Hepatocyte (in vitro differentiated cells): ENCODE measurements around the gene MEI4.

Experiments used
- EZH2 ChIP-seq: fragments of 200-600 bp; sonication (generic); IDR thresholded peaks from 2 replicates; pipeline ENCODE4 v1.6.1; 2016; ENCODE audit warnings: antibody characterized with exemption, mild to moderate bottlenecking, borderline replicate concordance
- TF ChIP-seq, protein P1 (sequence below): fragments of 200-600 bp; sonication (generic); IDR thresholded peaks from 2 replicates; pipeline ENCODE4 v1.5.1; 2016; ENCODE audit warnings: antibody characterized with exemption, mild to moderate bottlenecking; ENCODE audit not compliant: poor library complexity

DNA sequence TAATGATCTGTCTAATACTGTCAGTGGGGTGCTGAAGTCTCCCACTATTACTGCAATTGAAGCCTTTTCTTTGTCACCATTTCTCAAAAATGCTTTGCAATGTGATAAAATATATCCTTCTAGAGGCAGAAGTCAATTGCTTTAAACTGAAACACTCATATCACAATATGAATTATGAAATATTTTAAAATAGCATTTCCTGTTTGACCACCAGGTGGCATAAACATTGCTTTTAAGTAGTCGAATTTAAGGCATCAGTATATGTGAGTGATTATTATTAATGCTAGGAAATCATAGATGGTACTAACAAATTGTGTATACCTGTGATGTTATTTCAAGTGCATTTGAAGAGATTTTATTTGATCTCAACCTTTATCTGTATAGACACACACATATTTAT, 87.5 kb downstream of the MEI4 start:
- TF ChIP-seq EZH2, result no peak
- TF ChIP-seq, protein P1, sequence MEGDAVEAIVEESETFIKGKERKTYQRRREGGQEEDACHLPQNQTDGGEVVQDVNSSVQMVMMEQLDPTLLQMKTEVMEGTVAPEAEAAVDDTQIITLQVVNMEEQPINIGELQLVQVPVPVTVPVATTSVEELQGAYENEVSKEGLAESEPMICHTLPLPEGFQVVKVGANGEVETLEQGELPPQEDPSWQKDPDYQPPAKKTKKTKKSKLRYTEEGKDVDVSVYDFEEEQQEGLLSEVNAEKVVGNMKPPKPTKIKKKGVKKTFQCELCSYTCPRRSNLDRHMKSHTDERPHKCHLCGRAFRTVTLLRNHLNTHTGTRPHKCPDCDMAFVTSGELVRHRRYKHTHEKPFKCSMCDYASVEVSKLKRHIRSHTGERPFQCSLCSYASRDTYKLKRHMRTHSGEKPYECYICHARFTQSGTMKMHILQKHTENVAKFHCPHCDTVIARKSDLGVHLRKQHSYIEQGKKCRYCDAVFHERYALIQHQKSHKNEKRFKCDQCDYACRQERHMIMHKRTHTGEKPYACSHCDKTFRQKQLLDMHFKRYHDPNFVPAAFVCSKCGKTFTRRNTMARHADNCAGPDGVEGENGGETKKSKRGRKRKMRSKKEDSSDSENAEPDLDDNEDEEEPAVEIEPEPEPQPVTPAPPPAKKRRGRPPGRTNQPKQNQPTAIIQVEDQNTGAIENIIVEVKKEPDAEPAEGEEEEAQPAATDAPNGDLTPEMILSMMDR, result peak; percentile 67
